ENCODE results near the gene SMARCAL1.
A peak's percentile ranks its signal among the peaks of the same experiment; 100 is the strongest.

SMARCAL1 gene

GRCh38 chr2:216392945-216393840, 19.1 kb upstream of the SMARCAL1 start:
- DNase-seq, result no peak

GRCh38 chr2:216394881-216395280, 17.4 kb upstream of the SMARCAL1 start:
- no peak for DNase-seq

- no peak for DNase-seq
These were observed 12.7 kb upstream of the SMARCAL1 start for GRCh38 chr2:216399621-216400020.

- DNase-seq, result no peak
These were observed 9.5 kb upstream of the SMARCAL1 start for GRCh38 chr2:216402751-216403150.

GRCh38 chr2:216404010-216404618, 8.2 kb upstream of the SMARCAL1 start:
- DNase-seq, result no peak

GRCh38 chr2:216405588-216405987, 6.7 kb upstream of the SMARCAL1 start:
- DNase-seq, result no peak

- DNase-seq, result peak; percentile 33
These were observed 5.5 kb upstream of the SMARCAL1 start for GRCh38 chr2:216406826-216407225.

GRCh38 chr2:216408426-216409290, 3.6 kb upstream of the SMARCAL1 start:
- DNase-seq, result no peak

GRCh38 chr2:216410550-216410949, 1.7 kb upstream of the SMARCAL1 start:
- no peak for DNase-seq

GRCh38 chr2:216413882-216414281, 1.6 kb downstream of the SMARCAL1 start:
- no peak for DNase-seq

GRCh38 chr2:216414772-216415319, 2.6 kb downstream of the SMARCAL1 start:
- DNase-seq, result no peak

- no peak for DNase-seq
These were observed 3.3 kb downstream of the SMARCAL1 start for GRCh38 chr2:216415541-216415940.

- DNase-seq, result no peak
These were observed 4.5 kb downstream of the SMARCAL1 start for GRCh38 chr2:216416571-216417307.

GRCh38 chr2:216418981-216419380, 6.7 kb downstream of the SMARCAL1 start:
- no peak for DNase-seq

- DNase-seq, result no peak
These were observed 8.2 kb downstream of the SMARCAL1 start for GRCh38 chr2:216420367-216421101.

GRCh38 chr2:216423071-216423470, 10.8 kb downstream of the SMARCAL1 start:
- DNase-seq, result no peak

GRCh38 chr2:216424274-216424673, 12.0 kb downstream of the SMARCAL1 start:
- DNase-seq, result no peak

- DNase-seq, result no peak
These were observed 12.9 kb downstream of the SMARCAL1 start for GRCh38 chr2:216425008-216425787.

GRCh38 chr2:216426166-216426777, 14.0 kb downstream of the SMARCAL1 start:
- DNase-seq, result no peak

GRCh38 chr2:216426938-216427337, 14.7 kb downstream of the SMARCAL1 start:
- no peak for DNase-seq
